Measurements from ENCODE around the gene NDUFS4. TPM values are rescaled to one million over a fixed set of nuclear protein-coding genes. Genes with fewer than 3 reads are reported as not detected.

Gene NDUFS4
- total and polyA plus RNA-seq, 2 experiments from 2014 or later, result 113 to 150 TPM

- Histone ChIP-seq H3K9me3 (ENCODE audit: low read depth) (no peaks in the 10 kb centered on the region), H3K4me1 (ENCODE audit: insufficient read depth) (no peaks in the 10 kb centered on the region), H2AFZ (no peak overlapping the region), H3K4me3 (no peak overlapping the region), H3K27ac (no peak overlapping the region), H3K36me3 (replicated peaks; ENCODE audit: insufficient read depth, low read depth) (no peaks in the 10 kb centered on the region), H3K9me2 (replicated peaks; ENCODE audit: insufficient read depth) (no peaks in the 10 kb centered on the region), H3K4me2 (no peak overlapping the region), H4K20me1 (ENCODE audit: insufficient read depth, poor library complexity, severe bottlenecking) (peaks cover 5% of the 10 kb centered on the region), H3K79me2 (peaks cover 32% of the 10 kb centered on the region), H3K27me3 (no peaks in the 10 kb centered on the region)
- WGBS (ENCODE audit: low lambda C conversion rate, missing lambda C conversion rate), result 75% methylated on average over 2 of the region's 2 CpGs
- TF ChIP-seq EZH2phosphoT487 (IDR thresholded peaks at IDR 0.05; ENCODE audit: low read depth, severe bottlenecking, unreplicated experiment) (no peak), CTCF (IDR thresholded peaks at IDR 0.05; ENCODE audit: poor library complexity) (no peak), EZH2 (IDR thresholded peaks at IDR 0.05; ENCODE audit: borderline replicate concordance) (no peak)
- no peak for DNase-seq (ENCODE audit: low spot score)
Measured at GRCh38 chr5:53614376-53614885, 54.0 kb downstream of the NDUFS4 start.

DNA sequence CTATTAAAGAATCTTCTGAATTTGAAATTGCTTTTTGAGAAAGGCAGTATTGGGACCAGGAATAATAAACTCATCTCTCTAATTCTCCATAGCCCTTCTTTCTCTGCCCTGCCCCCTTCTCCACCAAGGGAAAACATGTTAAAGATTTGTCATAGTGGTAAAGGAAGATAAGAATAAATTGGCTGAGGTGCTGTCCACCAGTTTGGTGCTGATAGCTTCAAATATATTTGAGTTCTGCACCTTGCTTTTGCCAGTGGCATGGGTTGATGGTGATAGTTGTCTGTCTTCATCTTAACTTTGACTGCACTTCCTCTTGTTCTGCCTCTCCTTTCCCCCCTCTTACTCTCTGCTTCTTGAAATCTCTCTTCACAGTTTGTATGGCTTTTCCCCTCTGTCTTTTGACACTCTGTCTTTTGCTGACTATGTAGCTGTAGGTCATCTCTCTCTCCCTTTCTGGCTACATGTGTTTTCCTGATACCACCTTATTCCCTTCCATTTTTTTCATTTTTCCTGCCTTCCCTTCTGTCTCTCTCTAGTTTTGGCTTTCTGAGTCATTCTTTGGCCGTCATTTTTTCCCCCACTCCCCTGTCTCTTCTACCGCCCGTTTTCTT, 56.6 kb downstream of the NDUFS4 start:
- TF ChIP-seq CTCF (IDR thresholded peaks at IDR 0.05; ENCODE audit: poor library complexity) (no peak), EZH2phosphoT487 (IDR thresholded peaks at IDR 0.05; ENCODE audit: low read depth, severe bottlenecking, unreplicated experiment) (no peak), EZH2 (IDR thresholded peaks at IDR 0.05; ENCODE audit: borderline replicate concordance) (no peak)
- no peak overlapping the region for H3K27ac ChIP-seq
- H3K79me2 ChIP-seq, result peaks cover 29% of the 10 kb centered on the region
- no peak overlapping the region for H2AFZ ChIP-seq
- 90% methylated on average over 3 of the region's 3 CpGs for WGBS (ENCODE audit: low lambda C conversion rate, missing lambda C conversion rate)
- H3K4me3 ChIP-seq, result no peak overlapping the region
- H3K9me2 ChIP-seq (replicated peaks; ENCODE audit: insufficient read depth), result no peaks in the 10 kb centered on the region
- no peak for DNase-seq (ENCODE audit: low spot score)
- H4K20me1 ChIP-seq (ENCODE audit: insufficient read depth, poor library complexity, severe bottlenecking), result peaks cover 5% of the 10 kb centered on the region
- no peaks in the 10 kb centered on the region for H3K9me3 ChIP-seq (ENCODE audit: low read depth)
- no peaks in the 10 kb centered on the region for H3K4me1 ChIP-seq (ENCODE audit: insufficient read depth)
- H3K36me3 ChIP-seq (replicated peaks; ENCODE audit: insufficient read depth, low read depth), result no peaks in the 10 kb centered on the region
- H3K4me2 ChIP-seq, result no peak overlapping the region
- H3K27me3 ChIP-seq, result no peaks in the 10 kb centered on the region

- Histone ChIP-seq H3K4me1 (ENCODE audit: insufficient read depth) (no peaks in the 10 kb centered on the region), H3K27me3 (no peaks in the 10 kb centered on the region), H3K9me2 (replicated peaks; ENCODE audit: insufficient read depth) (no peaks in the 10 kb centered on the region), H3K27ac (no peak overlapping the region), H3K79me2 (peaks cover 49% of the 10 kb centered on the region), H4K20me1 (ENCODE audit: insufficient read depth, poor library complexity, severe bottlenecking) (no peaks in the 10 kb centered on the region), H3K9me3 (ENCODE audit: low read depth) (no peaks in the 10 kb centered on the region), H3K36me3 (replicated peaks; ENCODE audit: insufficient read depth, low read depth) (no peaks in the 10 kb centered on the region), H3K4me3 (no peak overlapping the region), H3K4me2 (no peak overlapping the region), H2AFZ (no peak overlapping the region)
- DNase-seq (ENCODE audit: low spot score), result no peak
- TF ChIP-seq EZH2 (IDR thresholded peaks at IDR 0.05; ENCODE audit: borderline replicate concordance) (no peak), EZH2phosphoT487 (IDR thresholded peaks at IDR 0.05; ENCODE audit: low read depth, severe bottlenecking, unreplicated experiment) (no peak), CTCF (IDR thresholded peaks at IDR 0.05; ENCODE audit: poor library complexity) (no peak)
- WGBS (ENCODE audit: low lambda C conversion rate, missing lambda C conversion rate), result 99% methylated on average over 6 of the region's 6 CpGs
Measured at GRCh38 chr5:53631251-53631650, 70.8 kb downstream of the NDUFS4 start.
